ENCODE data around the gene RNPS1. TPM values are rescaled to one million over a fixed set of nuclear protein-coding genes. Genes with fewer than 3 reads are reported as not detected.

The RNPS1 gene
- total RNA-seq, 3 donors from 2014 or later (not counting 1 experiment from before 2014, with no cell fraction given) = 269 to 284 (median 273) TPM

GRCh38 chr16:2275476-2276367 is 7.8 kb upstream of the RNPS1 start:
- DNase-seq = no peak
- Mint-ChIP-seq H3K36me3 (no peaks in the 10 kb centered on the region), H3K27me3 (ENCODE audit: low read depth in 2 of 2) (no peaks in the 10 kb centered on the region), H3K27ac (no peak overlapping the region), H3K4me3 (no peak overlapping the region), H3K9me3 (no peaks in the 10 kb centered on the region), H3K4me1 (peaks cover 0 to 5% of the 10 kb centered on the region in 2 donors)
- no peaks in the 10 kb centered on the region for H3K9me3 ChIP-seq (ENCODE audit: control insufficient read depth, insufficient read depth, low read length)
- TF ChIP-seq, protein P1, sequence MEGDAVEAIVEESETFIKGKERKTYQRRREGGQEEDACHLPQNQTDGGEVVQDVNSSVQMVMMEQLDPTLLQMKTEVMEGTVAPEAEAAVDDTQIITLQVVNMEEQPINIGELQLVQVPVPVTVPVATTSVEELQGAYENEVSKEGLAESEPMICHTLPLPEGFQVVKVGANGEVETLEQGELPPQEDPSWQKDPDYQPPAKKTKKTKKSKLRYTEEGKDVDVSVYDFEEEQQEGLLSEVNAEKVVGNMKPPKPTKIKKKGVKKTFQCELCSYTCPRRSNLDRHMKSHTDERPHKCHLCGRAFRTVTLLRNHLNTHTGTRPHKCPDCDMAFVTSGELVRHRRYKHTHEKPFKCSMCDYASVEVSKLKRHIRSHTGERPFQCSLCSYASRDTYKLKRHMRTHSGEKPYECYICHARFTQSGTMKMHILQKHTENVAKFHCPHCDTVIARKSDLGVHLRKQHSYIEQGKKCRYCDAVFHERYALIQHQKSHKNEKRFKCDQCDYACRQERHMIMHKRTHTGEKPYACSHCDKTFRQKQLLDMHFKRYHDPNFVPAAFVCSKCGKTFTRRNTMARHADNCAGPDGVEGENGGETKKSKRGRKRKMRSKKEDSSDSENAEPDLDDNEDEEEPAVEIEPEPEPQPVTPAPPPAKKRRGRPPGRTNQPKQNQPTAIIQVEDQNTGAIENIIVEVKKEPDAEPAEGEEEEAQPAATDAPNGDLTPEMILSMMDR (IDR thresholded peaks at IDR 0.05) = no peak
- 90% methylated on average over 30 of the region's 30 CpGs for WGBS (ENCODE audit: insufficient coverage)
- H3K36me3 ChIP-seq (ENCODE audit: control insufficient read depth, insufficient read depth, low read length) = no peaks in the 10 kb centered on the region
- no peaks in the 10 kb centered on the region for H3K27me3 ChIP-seq (ENCODE audit: control insufficient read depth, insufficient read depth, low read length)
- intact Hi-C loops (cut with micrococcal nuclease) = no loop called here
- no peak overlapping the region for H3K27ac ChIP-seq (ENCODE audit: low read length)
- ATAC-seq = no peak
- no peak overlapping the region for H3K4me3 ChIP-seq (ENCODE audit: low read length)
- peaks cover 5% of the 10 kb centered on the region for H3K4me1 ChIP-seq (ENCODE audit: control insufficient read depth, insufficient read depth, low read length)

GRCh38 chr16:2273931-2274330 is 6.0 kb upstream of the RNPS1 start:
- peaks cover 8 to 15% of the 10 kb centered on the region in 2 donors for H3K4me1 Mint-ChIP-seq
- H3K27me3 Mint-ChIP-seq (ENCODE audit: low read depth in 2 of 2) = no peaks in the 10 kb centered on the region
- Histone ChIP-seq H3K4me3 (ENCODE audit: low read length) (no peak overlapping the region), H3K36me3 (ENCODE audit: control insufficient read depth, insufficient read depth, low read length) (no peaks in the 10 kb centered on the region), H3K4me1 (ENCODE audit: control insufficient read depth, insufficient read depth, low read length) (peaks cover 17% of the 10 kb centered on the region), H3K27me3 (ENCODE audit: control insufficient read depth, insufficient read depth, low read length) (no peaks in the 10 kb centered on the region), H3K27ac (ENCODE audit: low read length) (no peak overlapping the region), H3K9me3 (ENCODE audit: control insufficient read depth, insufficient read depth, low read length) (no peaks in the 10 kb centered on the region)
- ATAC-seq (no peak), DNase-seq (no peak)
- no peak overlapping the region for H3K27ac Mint-ChIP-seq
- WGBS (ENCODE audit: insufficient coverage) = 95% methylated on average over 10 of the region's 10 CpGs
- H3K9me3 Mint-ChIP-seq = no peaks in the 10 kb centered on the region
- intact Hi-C loops (cut with micrococcal nuclease) = no loop called here
- H3K36me3 Mint-ChIP-seq = no peaks in the 10 kb centered on the region
- no peak overlapping the region for H3K4me3 Mint-ChIP-seq
- TF ChIP-seq, protein P1 (IDR thresholded peaks at IDR 0.05) = no peak

DNA sequence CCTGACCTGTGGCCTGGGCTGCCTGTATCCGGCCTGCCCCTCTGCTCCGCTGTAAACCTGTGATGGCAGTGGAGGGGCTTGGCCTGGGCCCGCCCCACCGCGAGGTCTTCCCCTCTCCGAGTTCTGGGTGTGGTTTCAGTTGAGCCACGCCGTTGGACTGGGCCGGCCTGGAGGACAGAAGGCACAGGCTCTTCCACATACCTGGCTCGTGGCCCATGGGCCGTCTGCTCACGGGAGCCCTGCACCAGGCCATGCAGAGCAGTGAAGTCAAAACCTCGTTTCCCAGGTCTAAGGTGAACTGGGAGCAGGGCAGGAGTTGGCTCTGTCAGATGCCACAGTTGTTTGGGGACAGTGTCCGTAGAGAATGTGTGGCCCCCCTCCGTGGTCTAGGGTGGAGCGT is 5.6 kb upstream of the RNPS1 start:
- H3K9me3 Mint-ChIP-seq = no peaks in the 10 kb centered on the region
- no peak overlapping the region for H3K27ac ChIP-seq (ENCODE audit: low read length)

More for the DNA sequence above, 5.6 kb upstream of the RNPS1 start:
- Histone ChIP-seq H3K9me3 (ENCODE audit: control insufficient read depth, insufficient read depth, low read length) (no peaks in the 10 kb centered on the region), H3K4me3 (ENCODE audit: low read length) (no peak overlapping the region), H3K4me1 (ENCODE audit: control insufficient read depth, insufficient read depth, low read length) (peaks cover 18% of the 10 kb centered on the region), H3K36me3 (ENCODE audit: control insufficient read depth, insufficient read depth, low read length) (no peaks in the 10 kb centered on the region), H3K27me3 (ENCODE audit: control insufficient read depth, insufficient read depth, low read length) (no peaks in the 10 kb centered on the region)
- ATAC-seq = no peak
- intact Hi-C loops (cut with micrococcal nuclease) = no loop called here
- Mint-ChIP-seq H3K4me1 (peaks cover 8 to 20% of the 10 kb centered on the region in 2 donors), H3K27me3 (ENCODE audit: low read depth in 2 of 2) (no peaks in the 10 kb centered on the region), H3K27ac (no peak overlapping the region), H3K36me3 (no peaks in the 10 kb centered on the region), H3K4me3 (no peak overlapping the region)
- no peak for DNase-seq
- TF ChIP-seq, protein P1 (IDR thresholded peaks at IDR 0.05) = no peak
- 96% methylated on average over 16 of the region's 16 CpGs for WGBS (ENCODE audit: insufficient coverage)

All from natural killer cell (primary cell).